NCI-H146 treated with DMSO at 0.1 percent for 48 hours (cell line): ENCODE measurements around the gene ENPP7.

ENCODE experiments used
- DNase-seq: peaks from one replicate; lab custom pipeline; 2025; ENCODE audit not compliant: unreplicated experiment; lab: John Stamatoyannopoulos, UW

ENPP7 gene

GRCh38 chr17:79730769-79731483 is at the start of gene ENPP7:
ENPP7 (plus strand) TSS chr17:79730943; CDS start chr17:79731140, 197 bp downstream.
- no peak for DNase-seq

DNA sequence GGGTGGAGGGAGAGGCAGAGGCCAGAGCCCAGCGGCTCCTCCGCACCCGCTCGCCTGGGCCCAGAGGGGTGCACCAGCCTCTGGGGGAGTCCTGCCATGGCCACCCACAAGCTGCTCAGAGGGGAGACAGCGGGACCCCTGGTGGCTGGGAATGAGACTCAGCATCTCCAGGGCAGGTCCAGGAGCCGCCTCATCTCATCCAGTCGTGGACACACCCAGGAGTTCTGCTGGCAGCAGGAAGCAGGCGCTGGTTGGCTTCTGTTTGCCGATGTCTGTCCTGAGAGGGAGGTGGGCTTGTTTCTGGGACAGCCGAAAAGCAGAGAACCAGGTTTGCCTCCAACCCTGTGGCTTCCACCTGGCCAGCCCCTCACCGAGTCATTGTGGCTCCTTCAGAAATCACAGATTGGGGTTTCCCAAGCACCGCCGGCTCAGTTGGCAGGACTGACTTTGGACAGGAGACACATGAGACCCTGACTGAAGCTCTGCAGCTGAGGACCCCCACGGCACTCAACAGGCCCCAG is 49.6 kb upstream of the ENPP7 start:
- DNase-seq = no peak

GRCh38 chr17:79681628-79682261 is 49.0 kb upstream of the ENPP7 start:
- DNase-seq = no peak

DNA sequence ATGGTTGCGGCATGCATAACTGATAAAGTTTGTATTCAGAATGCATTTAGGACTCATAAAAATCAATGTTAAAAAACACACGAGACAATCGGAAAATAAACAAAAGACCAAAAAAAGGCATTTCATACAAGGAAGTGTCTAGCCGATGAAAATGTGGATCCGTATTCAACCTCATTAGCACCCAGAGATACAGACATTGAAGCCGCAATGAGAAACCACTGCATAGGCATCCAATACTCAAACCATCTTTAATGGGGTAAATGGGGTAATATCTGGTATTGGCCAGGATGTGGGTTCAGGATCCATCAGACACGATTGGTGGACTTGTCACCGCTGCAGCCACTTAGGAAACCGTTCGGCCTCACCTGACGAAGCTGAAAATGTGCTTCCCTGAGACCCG is 47.4 kb upstream of the ENPP7 start:
- no peak for DNase-seq

DNA sequence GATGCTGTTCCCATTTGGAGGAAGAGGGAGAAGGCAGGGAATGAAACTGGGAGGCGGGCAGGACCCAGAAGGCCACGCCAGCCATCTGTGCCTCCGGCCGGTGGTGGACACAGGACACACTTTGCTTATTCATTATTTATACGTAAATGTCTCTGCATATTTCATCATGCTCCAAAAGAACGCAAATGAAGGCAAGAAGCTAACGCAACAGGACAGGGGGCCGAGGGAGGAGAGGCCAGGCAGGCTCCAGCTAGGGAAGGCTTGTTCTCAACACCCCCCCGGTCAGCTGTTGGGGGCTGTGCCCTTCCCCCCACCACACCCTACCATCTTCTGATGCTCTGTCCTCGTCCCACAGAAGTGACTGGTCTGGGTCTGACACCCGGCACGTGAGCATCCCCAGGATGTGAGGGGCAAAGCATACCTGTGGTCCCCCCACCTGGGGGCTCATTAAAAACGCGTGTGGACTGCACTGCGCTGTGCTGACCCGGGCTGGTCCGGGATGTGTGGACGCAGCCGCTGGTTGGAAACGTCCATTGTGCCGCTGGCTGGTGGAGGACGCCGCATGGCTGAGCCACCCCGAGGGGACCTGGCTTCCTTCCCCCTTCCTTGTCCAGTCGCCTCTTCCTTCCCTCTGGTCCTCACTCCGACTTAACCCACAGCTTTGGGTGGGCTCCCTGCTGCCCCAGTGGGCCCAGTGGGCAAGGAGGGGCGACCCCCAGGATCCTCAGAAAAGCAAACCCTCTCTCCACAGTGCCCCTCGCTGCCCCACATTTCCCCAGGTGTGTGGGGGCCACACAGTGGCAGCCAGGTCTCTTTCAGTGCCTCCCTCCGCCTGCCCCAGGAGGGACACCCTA is 46.4 kb upstream of the ENPP7 start:
- no peak for DNase-seq

- no peak for DNase-seq
Observed at GRCh38 chr17:79685121-79685520, 45.6 kb upstream of the ENPP7 start.

DNA sequence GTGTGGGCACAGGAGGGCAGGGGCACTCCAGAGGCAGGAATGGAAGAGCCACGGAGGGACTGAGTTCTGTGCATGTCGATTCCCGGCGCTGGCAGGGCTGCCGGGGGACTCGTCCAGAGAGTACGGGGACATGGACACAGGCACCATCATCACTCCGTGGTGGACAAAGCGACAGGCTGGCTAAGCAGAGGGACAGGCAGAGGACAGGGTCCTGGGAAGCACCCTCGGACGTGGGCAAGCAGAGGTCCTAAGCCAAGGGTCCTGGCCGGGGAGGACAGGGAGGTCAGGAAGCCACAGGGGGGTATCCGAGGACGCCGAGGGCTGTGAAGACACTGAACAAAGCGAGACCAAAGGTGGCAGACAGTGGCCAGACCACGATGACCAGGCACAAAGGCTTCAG is 44.3 kb upstream of the ENPP7 start:
- DNase-seq = no peak

DNA sequence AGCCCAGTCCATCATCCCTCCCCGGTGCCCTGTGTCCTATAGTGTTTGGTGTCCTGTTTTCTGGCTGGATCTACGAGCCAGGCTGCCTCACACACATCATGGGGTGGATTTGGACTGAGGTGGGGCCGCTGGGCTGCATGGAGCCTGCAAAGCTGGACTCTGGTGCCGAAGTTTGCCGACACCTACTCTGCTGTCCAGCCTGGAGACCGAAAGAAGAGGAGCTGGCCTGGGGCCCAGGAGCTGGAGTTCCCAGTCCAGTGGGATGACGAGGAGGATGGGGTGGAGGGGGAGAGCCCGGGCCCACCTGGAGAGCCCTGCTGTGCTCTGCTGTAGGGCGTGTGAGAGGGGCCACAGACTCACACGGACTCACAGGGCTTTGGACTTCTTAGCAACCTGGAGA is 40.3 kb upstream of the ENPP7 start:
- DNase-seq = no peak

DNA sequence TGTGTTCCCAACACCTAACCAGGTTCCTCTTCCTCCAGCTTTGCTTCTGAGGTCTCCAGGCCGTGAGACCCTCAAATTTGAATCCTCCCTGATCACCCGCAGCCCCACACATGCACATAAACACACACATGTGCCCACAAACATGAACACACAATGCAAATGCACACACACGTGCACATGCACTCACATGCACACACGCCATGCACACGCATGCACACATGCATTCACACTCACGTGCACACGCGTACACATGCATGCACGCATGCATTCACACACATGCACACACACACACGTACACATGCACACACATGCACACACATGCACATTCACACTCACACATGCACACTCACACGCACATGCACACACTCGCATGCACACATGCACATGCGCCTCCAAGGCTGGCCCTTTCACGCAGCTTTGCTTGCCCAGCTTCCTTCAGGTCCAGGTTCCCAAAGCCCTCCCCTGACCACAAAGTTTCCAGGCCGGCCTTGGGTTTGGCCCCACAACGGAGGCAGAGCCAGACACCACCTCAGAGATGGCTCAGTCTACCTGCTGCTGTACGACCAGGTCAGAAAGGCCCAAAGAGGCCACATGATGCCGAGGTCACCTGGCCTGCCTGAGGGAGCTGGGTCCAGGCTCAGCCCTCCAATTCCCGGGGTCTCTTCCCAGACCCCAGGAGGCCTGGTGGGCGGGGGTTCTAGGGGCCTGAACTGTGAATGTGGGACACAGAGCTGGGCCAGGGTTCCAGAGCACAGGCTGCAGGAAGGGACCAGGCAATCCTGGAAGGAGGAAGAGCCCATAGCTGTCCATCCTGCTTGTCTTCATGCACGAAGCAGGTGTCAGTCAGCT is 39.5 kb upstream of the ENPP7 start:
- no peak for DNase-seq

- DNase-seq = no peak
Observed at GRCh38 chr17:79691931-79692330, 38.8 kb upstream of the ENPP7 start.

DNA sequence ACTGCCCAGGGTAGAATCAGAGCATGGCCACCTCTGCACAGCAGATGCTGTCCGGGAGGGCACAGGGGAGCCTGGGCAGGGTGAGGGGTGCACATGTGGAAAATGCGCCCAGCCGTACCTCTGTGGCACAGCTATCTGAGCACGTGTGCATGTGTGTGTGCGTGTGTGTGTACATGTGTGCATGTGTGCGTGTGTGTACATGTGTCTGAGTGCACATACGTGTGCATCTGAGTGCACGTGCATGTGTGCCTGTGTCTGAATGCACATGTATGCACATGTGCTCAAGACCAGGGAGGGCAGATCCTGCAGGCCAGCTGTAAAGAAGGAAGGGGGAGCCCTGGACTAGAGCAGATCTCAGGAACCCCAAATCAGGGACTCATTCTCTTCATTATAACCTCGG is 37.3 kb upstream of the ENPP7 start:
- no peak for DNase-seq

DNA sequence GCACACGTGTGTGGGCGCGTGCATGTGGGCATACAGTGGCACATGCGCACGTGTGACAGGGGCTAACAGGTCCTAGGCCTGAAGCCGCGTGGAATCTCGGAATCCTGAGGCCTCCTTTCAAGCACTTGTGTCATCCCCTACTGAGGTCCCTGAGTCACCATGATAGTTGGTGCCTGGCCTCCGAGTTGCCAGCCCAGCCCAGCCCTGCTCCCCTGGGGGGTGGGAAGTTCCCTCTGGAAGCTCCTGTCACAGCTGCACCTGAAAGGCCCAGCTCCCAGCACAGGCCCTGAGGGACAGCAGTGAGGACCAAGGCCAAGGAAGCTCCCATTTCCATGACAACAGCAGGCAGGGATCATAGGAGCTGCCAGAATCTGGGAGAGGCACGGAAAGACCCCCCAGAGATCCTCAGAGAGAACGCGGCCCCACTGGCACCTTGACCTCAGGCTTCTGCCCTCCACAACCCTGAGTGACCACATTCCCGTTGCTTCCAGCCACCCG is 35.4 kb upstream of the ENPP7 start:
- DNase-seq = no peak

DNA sequence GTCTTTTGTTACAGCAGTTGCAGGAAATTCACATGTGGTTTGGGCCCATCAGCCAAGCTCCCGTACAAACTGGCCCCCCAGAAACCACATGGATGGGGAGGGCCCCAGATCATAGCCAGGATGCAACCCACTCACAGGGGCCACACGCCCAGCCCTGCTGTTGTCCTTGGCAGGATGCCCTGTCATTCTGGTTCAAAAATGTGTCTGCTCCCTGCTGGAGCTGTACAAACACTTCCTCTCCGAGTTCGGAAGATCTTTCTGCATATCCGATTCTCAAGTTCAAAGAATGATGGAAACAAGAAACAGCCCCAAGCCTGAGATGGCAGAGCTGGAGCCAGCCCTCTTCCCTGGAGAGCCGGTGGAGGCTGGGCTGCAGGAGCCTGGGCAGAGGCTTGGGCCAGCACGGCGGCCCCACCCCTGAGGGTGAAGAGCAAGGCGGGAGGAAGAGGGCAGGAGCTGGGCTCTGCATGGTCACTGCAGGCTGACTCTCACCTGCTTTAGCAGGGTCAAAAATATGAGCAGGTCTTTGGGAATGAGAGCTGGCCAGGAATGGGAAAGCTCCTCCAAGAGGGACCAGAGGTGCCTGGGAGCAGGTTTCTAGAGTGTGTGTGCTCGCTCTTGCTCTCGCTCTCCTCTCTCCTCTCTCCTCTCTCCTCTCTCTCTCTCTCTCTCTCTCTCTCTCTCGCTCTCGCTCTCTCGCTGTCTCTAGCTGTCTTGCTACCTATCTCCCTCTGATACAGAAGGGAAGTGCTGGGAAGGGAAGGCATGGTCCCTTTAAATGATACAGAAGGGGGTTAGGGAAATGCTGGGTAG is 34.7 kb upstream of the ENPP7 start:
- DNase-seq = no peak

DNA sequence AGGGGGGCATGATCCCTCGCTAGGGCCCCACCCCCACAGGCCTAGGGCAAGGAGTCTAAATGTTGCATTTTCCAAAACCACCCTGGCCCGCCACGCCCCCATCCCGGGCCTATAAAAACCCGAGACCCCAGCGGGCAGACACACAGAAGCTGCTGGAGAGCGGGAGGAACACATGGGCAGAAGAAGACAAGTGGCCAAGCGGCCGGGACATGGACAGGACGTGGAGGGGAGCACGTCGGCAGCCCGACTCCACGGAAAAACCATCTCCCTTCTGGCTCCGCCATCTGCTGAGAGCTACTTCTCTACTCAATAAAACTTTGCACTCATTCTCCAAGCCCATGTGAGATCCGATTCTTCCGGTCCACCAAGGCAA is 34.1 kb upstream of the ENPP7 start:
- no peak for DNase-seq

DNA sequence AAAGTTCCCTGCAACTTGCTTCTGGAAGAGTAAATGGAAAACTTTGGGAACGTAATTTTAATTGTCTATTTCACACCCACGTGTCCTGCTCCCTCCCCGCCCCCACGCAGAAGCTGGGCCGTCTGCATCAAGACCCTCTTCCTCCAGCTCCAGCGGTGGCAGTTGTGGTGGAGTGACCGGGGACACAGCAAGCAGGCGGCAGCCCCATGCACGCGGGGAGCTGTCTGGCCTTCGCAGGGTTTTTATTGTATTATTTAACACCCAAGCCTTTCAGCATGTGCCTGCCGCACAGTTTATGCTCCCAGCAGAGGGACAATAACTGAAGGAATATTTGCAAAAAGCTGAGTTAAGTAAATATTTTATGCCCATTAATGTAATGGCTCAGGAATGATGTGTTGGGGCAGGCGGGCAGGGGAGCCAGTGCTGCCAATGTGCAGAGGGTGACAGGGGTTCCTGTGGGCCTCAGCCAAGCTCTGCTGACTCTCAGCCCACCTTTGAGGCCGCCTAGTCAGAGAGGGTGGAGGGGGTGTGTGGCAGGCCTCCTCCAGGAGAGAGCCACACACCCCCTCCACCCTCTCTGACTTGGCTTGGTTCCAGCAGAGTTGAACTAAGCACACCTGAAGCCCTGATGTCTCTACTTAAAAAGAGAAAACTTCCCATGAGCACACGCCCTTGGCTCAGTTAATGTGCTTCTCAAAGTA is 32.4 kb upstream of the ENPP7 start:
- no peak for DNase-seq

GRCh38 chr17:79699386-79700036 is 31.2 kb upstream of the ENPP7 start:
- no peak for DNase-seq

DNA sequence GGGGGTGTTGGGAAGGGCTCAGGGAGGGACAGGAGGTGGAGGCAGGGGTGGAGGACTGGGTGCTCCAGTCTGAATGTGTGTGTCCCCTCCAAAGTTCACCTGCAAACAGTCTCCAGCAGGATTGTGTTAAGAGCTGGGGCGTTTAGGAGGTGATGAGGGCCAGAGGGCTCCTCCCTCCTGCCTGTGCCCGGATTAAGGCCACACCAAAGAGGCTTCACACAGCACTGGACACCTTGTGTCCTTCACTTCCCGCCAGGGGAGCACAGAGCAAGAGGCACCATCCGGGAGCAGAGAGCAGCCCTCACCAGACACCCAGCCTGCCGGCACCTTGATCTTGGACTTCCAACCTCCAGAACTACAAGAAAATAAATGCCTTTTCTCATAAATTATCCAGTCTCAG is 30.2 kb upstream of the ENPP7 start:
- no peak for DNase-seq

- DNase-seq = no peak
Observed at GRCh38 chr17:79702034-79702433, 28.7 kb upstream of the ENPP7 start.
